ENCODE measurements around the gene ANTXRL.

- no peak for TF ChIP-seq CTCF (IDR thresholded peaks at IDR 0.05)
- no peak for TF ChIP-seq POLR2A (IDR thresholded peaks at IDR 0.05)
- TF ChIP-seq POLR2AphosphoS5 (IDR thresholded peaks at IDR 0.05) = no peak
Measured at GRCh38 chr10:46277840-46278239, 9.0 kb upstream of the ANTXRL start.

Measured in transverse colon (tissue), 4 donors.